PFSK-1 (cell line): ENCODE results near the gene CDH2.

ENCODE experiments used
- FOXP2 ChIP-seq: optimal IDR thresholded peaks from 2 replicates; pipeline ENCODE3; 2011; ENCODE audit warnings: borderline replicate concordance, control low read depth, inconsistent platforms; ENCODE audit not compliant: insufficient read depth; ENCODE audit errors: extremely low read length, extremely low read depth
- POLR2AphosphoS5 ChIP-seq: IDR thresholded peaks from 2 replicates; pipeline ENCODE4 v1.6.1; 2012; ENCODE audit warnings: low read depth, mild to moderate bottlenecking, control low read depth, low read length, moderate library complexity
- SIN3A ChIP-seq: IDR thresholded peaks from 2 replicates; pipeline ENCODE4 v1.6.1; 2012; ENCODE audit warnings: mild to moderate bottlenecking, low read length, moderate library complexity, borderline replicate concordance; ENCODE audit not compliant: insufficient read depth
- TAF1 ChIP-seq: IDR thresholded peaks from 2 replicates; pipeline ENCODE4 v1.6.1; 2012; ENCODE audit warnings: low read length, control low read depth, borderline replicate concordance; ENCODE audit not compliant: insufficient read depth
- TF ChIP-seq, protein P1 (sequence below), 2 experiments: IDR thresholded peaks; 2 replicates each; pipeline versions ENCODE4 v1.6.1 to v1.8.0; 2011 to 2012; ENCODE audit warnings: low read depth in 2 of 2, low read length in 2 of 2, control low read depth in 1 of 2, inconsistent platforms in 1 of 2, mild to moderate bottlenecking in 1 of 2, moderate library complexity in 1 of 2; ENCODE audit not compliant: insufficient read depth in 1 of 2

The CDH2 gene

DNA sequence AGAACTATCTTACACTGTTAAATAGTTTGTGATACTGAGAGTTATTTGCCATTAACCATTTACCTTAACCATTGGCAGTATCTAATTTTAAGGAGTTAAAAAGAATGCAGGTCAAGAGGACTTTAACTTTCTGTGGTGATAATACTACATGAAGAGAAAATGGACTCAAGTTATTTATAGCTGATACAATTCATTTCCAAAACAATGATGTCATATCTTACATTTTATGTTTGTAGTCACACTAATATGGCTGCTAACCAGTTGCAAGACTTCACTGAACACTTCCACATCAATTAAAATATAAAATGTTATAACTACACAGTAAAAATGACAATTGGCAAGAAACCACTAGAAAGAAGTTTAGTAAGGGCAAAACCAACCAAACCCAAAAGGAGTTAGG is 77.7 kb downstream of the CDH2 start:
- TF ChIP-seq, protein P1, sequence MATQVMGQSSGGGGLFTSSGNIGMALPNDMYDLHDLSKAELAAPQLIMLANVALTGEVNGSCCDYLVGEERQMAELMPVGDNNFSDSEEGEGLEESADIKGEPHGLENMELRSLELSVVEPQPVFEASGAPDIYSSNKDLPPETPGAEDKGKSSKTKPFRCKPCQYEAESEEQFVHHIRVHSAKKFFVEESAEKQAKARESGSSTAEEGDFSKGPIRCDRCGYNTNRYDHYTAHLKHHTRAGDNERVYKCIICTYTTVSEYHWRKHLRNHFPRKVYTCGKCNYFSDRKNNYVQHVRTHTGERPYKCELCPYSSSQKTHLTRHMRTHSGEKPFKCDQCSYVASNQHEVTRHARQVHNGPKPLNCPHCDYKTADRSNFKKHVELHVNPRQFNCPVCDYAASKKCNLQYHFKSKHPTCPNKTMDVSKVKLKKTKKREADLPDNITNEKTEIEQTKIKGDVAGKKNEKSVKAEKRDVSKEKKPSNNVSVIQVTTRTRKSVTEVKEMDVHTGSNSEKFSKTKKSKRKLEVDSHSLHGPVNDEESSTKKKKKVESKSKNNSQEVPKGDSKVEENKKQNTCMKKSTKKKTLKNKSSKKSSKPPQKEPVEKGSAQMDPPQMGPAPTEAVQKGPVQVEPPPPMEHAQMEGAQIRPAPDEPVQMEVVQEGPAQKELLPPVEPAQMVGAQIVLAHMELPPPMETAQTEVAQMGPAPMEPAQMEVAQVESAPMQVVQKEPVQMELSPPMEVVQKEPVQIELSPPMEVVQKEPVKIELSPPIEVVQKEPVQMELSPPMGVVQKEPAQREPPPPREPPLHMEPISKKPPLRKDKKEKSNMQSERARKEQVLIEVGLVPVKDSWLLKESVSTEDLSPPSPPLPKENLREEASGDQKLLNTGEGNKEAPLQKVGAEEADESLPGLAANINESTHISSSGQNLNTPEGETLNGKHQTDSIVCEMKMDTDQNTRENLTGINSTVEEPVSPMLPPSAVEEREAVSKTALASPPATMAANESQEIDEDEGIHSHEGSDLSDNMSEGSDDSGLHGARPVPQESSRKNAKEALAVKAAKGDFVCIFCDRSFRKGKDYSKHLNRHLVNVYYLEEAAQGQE (IDR thresholded peaks at IDR 0.05; ENCODE audit: insufficient read depth in 1 of 2, low read depth in 2 of 2, low read length in 2 of 2) = no peak
- TF ChIP-seq POLR2AphosphoS5 (no peak), TAF1 (no peak), SIN3A (no peak), FOXP2 (no peak)

DNA sequence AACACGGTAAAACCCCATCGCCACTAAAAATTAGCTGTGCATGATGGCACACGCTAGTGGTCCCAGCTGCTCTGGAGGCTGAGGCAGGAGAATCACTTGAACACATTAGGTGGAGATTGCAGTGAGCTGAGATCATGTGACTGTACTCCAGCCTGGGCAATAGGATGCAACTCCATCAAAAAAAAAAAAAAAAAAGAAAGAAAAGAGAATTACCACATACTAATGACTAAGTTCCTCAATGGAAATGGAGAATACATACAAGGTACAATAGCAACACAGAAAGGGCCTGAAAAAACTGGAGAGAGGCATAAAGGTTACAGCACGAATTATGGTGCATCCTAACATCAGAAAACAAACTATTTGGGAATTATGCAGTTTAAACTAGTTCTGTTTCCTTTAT is 81.3 kb downstream of the CDH2 start:
- TF ChIP-seq SIN3A = no peak
- TF ChIP-seq TAF1 = no peak
- no peak for TF ChIP-seq FOXP2
- TF ChIP-seq, protein P1 (IDR thresholded peaks at IDR 0.05; ENCODE audit: insufficient read depth in 1 of 2, low read depth in 2 of 2, low read length in 2 of 2) = no peak
- TF ChIP-seq POLR2AphosphoS5 = no peak

DNA sequence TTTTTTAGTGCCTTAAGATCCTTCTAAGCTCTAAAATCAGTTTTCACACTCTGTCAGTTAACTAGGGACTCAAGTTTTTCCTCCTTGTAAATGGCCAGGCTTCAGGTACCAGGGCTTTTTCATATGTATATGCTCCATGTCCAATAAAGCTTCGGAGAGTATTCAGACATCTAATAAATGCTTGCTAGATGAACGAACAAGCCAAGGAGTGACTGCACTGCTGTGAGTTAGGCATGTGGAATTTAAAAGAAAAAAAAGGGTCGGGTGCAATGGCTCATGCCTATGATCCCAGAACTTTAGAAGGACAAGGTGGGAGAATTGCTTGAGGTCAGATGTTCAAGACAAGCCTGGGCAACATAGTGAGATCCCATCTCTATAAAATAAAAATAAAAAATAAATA is 81.9 kb downstream of the CDH2 start:
- TF ChIP-seq SIN3A (no peak), TAF1 (no peak)
- TF ChIP-seq, protein P1 (IDR thresholded peaks at IDR 0.05; ENCODE audit: insufficient read depth in 1 of 2, low read depth in 2 of 2, low read length in 2 of 2) = no peak

DNA sequence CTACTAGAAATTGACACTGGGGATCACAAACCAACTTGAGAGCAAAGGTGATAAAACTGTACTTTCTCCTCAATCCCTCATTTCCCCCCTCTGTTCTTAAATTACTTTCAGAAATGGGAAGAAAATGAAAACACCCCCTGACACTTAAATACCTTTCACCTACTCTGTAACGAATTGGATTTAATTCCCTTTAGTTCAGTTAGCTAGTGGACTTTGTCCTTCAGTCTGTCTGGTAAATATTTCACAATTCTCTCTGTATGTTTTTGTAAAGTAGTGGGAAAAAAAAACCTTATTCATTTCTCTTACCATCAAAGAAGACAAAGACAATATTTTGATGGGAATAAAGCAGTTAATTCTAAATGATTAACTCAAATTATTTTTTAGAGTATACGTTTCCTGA is 85.7 kb downstream of the CDH2 start:
- TF ChIP-seq FOXP2 = no peak
- TF ChIP-seq TAF1 = no peak
- TF ChIP-seq SIN3A = no peak
- TF ChIP-seq, protein P1 (IDR thresholded peaks at IDR 0.05; ENCODE audit: insufficient read depth in 1 of 2, low read depth in 2 of 2, low read length in 2 of 2) = no peak
- TF ChIP-seq POLR2AphosphoS5 = no peak

DNA sequence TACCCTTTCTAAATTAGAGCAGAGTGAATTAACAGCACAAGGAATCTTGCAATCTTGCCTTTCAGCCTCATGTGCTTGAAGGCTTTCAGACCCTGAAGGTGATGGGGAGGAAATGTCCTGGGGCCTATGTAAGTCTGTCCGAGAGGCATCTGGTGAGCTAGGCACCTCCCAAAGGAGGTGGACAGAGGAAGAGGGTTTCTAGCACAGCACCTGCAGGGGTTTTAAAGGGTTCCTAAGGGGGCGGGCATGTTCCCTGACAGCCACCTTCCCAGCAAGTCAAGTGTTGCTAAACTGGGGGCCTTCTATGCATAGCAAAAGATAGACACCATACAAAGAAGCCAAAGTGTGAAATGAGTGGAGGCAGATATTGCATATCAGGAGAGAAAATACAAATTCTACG is 88.5 kb downstream of the CDH2 start:
- TF ChIP-seq FOXP2 (no peak), POLR2AphosphoS5 (no peak), TAF1 (no peak), SIN3A (no peak)
- TF ChIP-seq, protein P1 (IDR thresholded peaks at IDR 0.05; ENCODE audit: insufficient read depth in 1 of 2, low read depth in 2 of 2, low read length in 2 of 2) = no peak
